ENCODE results near the gene SNX9.
"Not testable (repeated sequence)": the region's sequence is repeated elsewhere in the genome, so short reads cannot be mapped to it uniquely, and the experiment has no call there.

The SNX9 gene

GRCh38 chr6:157891544-157892362, 68.7 kb downstream of the SNX9 start:
- DNase-seq = no peak

GRCh38 chr6:157892363-157892877, 69.4 kb downstream of the SNX9 start:
- DNase-seq = no peak

DNA sequence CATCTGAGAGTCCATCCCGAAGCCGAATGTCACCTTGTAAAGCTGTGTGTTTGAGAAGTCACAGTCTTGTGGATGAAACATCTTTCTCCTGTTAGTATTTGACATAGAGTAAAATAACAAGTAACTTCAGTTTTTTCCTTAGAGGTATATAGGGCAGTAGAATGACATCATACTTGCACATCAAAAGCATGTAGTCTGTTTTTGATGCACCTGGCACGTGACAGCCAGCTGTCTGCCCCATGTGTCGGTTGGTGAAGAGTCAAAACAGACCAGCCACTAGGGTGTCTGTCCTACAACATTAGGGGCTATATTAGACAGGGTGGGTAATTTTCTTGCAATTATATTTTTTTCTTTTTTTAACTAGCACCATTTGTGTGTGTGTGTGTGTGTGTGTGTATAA, 70.2 kb downstream of the SNX9 start:
- DNase-seq = no peak

- DNase-seq = no peak
Measured at GRCh38 chr6:157895585-157895984, 72.5 kb downstream of the SNX9 start.

- no peak for DNase-seq
Measured at GRCh38 chr6:157896932-157897331, 73.9 kb downstream of the SNX9 start.

- DNase-seq = no peak
Measured at GRCh38 chr6:157898169-157898568, 75.1 kb downstream of the SNX9 start.

- DNase-seq = no peak
Measured at GRCh38 chr6:157898640-157899039, 75.6 kb downstream of the SNX9 start.

DNA sequence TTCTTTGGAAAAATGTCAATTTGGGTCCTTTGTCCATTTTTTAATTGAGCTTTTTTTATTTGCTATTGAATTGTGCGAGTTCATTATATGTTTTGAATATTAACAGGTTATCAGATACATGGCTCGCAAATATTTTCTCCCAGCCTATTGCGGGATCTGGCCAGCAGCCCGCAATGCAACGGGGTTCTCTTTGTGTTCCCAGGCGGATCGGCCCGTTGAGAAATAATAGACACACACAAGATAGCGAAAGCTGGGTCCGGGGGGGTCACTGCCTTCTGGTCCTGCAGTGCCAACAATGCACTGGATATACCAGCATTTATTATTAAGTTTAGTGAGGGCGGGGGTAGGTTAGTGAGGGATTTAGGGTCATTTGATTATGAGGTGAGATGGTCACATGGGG, 77.2 kb downstream of the SNX9 start:
- DNase-seq = not testable (repeated sequence)

DNA sequence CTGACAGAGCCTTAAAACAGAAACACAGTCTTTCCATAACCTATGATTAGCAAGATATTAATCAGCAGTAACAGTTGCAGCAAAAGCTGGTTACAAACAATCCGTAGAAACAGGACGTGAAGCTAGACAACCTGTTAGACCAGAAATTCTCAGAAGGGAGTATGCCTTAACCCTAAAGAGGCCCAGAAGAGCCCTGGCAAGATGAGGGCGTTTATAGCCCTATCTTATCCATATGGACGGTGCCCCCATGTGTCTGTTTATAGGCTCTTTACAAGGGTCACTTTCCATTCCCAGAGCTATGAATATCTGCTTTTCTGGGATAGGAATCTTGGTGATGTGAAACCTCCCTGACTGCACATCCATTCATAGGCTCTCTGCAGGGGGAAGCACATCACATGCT, 77.7 kb downstream of the SNX9 start:
- DNase-seq = not testable (repeated sequence)

- no peak for DNase-seq
Measured at GRCh38 chr6:157904999-157905398, 82.0 kb downstream of the SNX9 start.

GRCh38 chr6:157905590-157906342, 82.7 kb downstream of the SNX9 start:
- no peak for DNase-seq

GRCh38 chr6:157906537-157907061, 83.6 kb downstream of the SNX9 start:
- no peak for DNase-seq

GRCh38 chr6:157907651-157908050, 84.6 kb downstream of the SNX9 start:
- DNase-seq = no peak

DNA sequence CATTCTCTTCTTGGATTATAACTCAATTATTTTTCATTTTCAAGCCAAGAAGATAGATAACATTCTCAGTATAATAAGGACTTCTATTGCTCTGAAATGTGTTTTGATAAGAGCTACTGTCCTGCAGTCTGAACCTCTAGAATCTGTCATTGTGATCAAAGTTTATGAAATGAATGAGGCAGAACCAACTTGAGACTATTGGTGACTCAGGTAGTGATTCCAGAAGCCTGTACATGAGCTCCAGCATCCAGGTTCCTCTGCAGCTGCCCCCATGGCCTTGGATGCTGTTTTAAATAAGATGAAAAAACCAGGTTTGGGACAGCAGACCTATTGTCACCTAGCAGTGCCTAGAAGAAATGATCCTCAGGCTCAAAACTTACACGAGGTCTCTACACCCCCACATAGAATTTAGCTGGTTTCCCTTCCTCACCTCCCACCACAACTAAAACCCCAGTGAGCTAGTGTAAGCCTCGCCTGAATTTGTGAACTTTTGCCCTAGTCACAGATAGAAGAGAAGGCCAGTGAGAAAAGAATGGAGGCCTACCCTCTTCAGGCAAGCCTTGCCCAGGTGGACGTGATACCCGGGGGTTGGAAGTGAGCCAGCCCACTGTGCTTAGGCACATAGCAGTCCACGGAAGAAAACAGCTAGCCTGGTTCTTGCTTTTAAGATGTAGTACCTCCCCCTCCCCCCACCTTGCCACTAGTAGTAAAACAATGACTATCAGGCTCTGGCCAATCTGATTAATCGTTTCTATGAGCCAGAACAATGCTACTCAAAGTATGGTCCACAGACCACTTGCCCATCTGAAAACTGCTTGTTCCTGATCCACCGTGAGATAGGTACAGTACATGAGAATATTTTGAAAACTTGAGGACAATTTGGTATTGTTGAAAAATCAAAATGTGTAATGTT, 85.6 kb downstream of the SNX9 start:
- no peak for DNase-seq

GRCh38 chr6:157909282-157909664, 86.2 kb downstream of the SNX9 start:
- DNase-seq = no peak

DNA sequence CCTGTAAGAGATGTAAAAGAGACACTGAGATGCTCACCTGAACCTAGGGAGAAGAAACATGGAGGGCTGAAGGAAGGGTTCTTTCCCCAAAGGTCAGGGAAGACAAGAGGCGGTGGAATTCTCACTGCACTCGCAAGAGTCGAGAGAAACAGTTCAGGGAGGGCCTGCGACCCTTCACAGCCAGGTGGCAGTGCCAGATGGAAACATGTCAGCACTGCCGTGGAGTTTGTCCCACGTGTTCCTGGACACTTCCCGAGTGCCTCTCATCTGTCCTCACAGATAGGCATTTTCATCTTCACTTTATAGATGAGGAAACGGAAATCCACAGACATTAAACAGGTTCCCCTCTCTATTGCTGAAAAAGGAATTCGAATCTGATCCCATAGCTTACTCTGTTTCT, 88.2 kb downstream of the SNX9 start:
- DNase-seq = no peak

DNA sequence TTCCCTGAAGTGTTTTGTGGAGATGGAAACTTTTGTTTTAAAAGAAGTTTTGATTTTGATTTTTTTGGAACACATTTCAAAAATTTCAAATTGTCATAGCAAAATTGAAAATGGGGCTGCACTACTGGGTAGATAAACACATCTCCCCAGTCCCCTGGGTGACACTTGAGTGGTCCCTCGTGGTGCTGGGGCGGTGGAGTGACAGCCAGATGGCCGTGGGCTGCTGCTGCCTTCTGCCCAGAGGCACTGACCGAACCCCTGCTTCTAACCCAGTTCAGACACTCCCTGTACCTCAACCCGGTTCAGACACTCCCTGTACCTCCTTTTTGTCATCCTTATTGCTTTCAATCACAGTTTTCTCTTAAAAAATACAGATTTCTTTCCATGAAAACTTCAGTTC, 88.7 kb downstream of the SNX9 start:
- no peak for DNase-seq

DNA sequence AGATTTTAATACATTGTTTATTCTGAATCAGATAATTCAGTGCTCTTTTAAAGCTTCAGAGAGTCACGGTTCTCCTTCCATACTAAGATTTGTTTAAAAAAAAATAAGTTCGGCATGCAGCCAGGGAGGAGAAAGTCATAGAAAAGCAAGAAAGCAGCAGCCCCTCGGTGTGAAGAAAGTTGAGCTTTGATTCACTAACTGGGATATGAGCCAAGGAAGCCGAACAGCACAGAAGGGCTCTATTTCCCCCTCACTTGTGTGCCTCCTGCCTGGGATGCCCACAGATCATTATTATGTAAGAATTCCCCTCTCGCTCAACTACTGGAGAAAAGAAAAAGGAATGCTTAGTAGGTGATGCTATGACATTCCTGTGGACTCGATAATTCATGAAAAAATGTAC, 89.3 kb downstream of the SNX9 start:
- DNase-seq = peak; percentile 54

DNA sequence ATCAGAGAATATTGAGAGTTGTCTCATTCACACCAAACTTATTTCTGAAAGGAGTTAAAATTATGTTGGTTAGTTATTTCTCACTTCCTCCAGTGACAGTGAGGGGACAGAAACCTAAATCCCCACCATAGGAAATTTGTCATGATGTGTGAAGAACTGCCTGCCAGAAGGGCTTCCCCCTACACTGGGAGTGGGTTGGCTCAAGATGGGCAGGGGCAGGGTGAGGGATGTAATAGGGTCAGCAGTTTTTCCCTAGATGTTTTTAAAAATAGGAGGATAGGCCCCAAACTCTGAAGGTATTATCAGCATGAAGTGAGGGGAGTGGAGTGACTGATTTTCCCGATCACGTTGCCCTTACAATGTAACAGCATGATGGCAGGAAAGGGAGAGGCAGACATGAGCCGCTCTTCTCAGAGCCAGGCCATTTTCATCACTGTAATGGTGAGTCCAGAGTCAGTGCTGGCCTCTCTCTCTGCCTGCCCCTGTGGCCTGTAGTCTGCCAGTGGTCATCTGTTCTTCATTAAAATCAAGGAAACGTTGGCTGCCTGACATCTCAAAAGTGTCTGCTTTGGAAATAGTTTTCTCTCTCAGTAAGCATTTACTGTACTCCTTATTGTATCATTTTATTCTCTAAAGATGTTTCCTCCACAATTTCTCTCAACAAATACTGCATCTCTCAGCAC, 98.8 kb downstream of the SNX9 start:
- DNase-seq = peak; percentile 23

DNA sequence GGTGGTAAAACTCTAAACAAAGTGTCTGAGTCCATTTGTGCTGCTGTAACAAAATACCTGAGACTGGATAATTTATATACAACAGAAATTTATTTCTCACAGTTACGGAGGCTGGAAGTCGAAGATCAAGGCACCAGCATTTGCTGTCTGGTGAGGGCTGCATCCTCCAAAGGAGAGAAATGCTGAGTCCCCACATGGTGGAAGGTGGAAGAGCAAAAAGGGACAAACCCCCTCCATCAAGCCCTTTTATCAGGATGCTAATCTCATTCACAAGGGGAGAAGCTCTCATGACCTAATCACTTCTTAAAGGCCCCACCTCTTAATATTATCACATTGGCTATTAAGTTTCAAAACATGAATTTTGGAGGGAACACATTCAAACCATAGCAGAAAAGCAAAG, 102.7 kb downstream of the SNX9 start:
- no peak for DNase-seq

DNA sequence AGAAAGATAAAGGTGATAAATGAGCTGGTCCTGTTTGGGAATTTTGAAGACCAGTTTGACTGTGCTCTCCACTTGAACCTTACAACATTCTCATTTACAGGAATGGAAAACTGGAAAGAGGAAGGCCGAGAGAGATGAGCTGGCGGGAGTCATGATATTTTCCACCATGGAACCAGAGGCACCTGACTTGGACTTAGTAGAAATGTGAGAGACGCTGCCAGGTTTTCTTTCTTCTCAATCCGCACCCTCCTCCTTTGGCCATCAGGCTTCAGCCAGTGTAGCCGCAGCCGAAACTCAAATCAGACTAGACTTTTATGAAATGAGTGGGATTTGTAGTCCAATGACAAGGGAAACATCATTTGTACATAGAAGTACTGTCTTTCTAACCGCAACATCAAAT, 104.0 kb downstream of the SNX9 start:
- no peak for DNase-seq

- DNase-seq = no peak
Measured at GRCh38 chr6:157928428-157928827, 105.4 kb downstream of the SNX9 start.
